Hippocampal formation (tissue), 2 donors: Measurements from ENCODE around the gene ABCA7.

Source experiments
- DNase-seq, 2 donors: peaks; one replicate each; lab custom pipeline; 2025; lab: John Stamatoyannopoulos, UW

ABCA7 gene

DNA sequence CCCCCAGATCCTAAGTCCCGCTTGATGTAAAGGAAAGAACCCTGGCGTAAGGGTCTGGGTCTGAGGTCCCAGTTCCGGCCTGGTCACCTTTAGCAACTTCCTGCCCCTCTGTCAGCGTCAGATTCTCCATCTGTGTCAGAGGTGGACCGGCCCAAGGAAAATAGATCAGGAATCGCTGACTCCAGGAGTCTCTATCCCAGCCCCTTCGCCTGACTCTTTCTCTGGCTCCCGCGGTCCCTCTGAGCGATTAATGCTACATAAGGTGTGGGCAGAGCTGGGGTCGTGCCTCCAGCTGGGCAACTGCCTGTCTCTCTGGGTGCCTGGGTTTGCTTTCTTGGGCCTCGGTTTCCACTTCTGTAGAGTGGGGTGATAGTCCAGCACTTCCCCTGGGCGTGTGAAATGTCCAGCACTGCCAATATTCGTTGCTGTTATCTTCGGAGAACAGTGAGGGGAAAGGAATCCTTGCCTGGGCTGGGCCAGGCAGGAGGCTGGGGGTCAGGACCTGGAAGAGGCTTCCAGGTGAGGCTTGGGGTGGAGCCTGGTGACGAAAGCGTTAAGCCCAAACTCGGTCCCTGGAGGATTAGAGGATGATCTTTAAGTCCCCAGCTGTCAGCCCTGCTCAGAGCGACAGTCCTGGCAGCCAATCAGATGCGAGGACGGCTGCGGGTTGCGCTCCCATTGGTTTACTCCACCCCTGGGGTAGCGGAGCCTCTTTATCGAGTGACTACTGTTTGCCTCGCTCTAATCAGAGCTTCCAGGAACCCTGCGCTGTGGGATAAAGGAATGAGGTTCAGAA is 767 bp downstream of the ABCA7 start:
- DNase-seq: peak; percentile 52 to 80

DNA sequence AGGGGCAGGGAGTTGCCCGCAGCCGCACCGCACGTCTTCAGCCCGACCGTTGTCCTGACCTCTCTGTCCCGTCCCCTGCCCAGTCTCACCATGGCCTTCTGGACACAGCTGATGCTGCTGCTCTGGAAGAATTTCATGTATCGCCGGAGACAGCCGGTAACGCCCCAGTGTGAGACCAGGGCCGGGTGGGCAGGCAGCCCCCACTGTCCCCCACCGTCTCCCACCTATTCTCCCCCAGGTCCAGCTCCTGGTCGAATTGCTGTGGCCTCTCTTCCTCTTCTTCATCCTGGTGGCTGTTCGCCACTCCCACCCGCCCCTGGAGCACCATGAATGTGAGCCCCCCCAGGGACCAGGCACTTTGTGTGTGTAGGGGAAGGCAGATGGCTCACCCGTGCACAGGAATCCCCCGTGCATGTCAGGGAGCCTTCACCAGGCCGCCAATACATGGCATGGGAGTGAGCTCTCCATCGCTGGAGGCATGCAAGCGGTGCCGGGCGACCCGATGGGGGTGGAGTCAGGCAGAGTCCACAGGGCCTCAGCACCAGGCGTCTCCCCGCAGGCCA is 1.4 kb downstream of the ABCA7 start:
- no peak for DNase-seq

DNA sequence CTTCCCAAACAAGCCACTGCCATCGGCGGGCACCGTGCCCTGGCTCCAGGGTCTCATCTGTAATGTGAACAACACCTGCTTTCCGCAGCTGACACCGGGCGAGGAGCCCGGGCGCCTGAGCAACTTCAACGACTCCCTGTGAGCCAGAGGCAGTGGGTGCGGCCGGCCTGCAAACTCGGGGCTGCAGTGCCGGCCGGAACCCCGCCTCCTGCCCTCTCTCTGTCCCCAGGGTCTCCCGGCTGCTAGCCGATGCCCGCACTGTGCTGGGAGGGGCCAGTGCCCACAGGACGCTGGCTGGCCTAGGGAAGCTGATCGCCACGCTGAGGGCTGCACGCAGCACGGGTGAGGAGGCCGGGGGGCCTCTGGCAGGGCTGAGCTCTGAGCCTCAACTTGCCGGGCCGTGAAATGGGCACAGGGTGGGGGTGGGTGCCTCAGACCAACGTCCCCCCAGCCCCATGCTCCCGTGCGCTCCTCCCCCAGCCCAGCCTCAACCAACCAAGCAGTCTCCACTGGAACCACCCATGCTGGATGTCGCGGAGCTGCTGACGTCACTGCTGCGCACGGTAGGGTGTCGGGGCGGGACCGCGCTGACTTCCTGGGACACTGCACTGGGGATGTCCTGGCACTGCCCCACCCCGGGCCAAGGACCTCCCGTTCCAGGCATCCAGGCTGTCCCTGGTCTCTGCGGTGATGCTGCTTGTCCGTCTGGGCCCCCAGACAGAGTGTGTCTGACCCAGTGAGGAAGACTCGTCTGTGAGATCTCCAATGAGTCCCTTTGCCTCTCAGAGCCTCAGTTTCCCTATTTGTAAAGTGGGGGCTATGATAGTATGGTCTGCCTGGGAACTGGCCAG is 2.2 kb downstream of the ABCA7 start:
- no peak for DNase-seq

DNA sequence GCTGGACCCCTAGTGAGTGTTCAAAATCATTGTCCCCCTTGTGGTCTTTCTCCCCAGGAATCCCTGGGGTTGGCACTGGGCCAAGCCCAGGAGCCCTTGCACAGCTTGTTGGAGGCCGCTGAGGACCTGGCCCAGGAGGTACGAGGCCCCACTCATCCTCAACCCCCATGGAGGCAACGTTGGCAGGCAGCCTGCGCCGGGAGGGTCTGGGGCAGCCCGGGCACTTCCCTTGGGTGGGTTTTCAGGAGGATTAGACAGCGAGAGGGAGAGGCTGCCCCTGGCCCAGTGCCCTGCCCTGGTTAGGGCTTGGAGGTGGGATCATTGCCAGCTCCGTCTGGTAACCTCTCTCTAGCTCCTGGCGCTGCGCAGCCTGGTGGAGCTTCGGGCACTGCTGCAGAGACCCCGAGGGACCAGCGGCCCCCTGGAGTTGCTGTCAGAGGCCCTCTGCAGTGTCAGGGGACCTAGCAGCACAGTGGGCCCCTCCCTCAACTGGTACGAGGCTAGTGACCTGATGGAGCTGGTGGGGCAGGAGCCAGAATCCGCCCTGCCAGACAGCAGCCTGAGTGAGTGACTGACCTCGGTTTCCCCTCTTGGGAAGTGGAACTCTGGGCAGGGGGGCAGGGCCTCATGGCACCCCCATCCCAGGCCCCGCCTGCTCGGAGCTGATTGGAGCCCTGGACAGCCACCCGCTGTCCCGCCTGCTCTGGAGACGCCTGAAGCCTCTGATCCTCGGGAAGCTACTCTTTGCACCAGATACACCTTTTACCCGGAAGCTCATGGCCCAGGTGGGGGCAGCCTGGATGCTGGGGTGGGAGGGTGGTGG is 3.0 kb downstream of the ABCA7 start:
- DNase-seq: no peak

DNA sequence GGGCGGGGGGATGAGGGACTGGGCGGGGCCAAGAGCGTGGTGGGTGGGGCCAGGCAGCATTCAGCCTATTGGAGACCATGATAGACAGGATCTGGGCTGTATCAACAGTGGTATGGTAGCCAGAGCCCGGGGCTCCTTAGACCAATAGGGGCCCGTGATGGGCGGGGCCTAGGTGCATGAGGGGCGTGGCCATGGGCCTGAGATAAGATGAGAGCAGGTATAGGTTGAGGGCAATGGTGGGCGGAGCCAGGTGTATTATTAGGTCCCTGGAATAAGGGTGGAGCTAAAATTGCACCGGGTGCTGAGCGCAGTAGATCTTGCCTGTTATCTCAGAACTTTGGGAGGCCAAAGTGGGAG is 5.3 kb downstream of the ABCA7 start:
- DNase-seq: no peak

DNA sequence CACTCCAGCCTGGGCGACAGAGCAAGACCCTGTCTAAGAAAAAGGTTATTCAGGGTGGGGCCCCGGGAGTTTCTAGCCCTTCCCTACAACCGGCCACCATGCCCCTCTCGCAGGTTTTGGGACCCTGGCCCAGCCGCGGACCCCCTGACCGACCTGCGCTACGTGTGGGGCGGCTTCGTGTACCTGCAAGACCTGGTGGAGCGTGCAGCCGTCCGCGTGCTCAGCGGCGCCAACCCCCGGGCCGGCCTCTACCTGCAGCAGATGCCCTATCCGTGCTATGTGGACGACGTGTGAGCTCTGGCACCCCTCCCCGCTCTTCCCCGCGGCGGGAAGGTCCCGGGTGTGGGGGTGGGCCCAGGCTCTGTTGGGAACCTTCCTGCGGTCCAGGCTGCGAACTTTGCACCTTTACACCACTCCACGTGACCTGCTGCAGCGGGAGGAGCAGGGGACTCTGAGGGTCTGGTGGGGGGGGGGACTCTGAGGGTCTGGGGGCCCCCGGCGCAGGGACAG is 6.3 kb downstream of the ABCA7 start:
- no peak for DNase-seq

DNA sequence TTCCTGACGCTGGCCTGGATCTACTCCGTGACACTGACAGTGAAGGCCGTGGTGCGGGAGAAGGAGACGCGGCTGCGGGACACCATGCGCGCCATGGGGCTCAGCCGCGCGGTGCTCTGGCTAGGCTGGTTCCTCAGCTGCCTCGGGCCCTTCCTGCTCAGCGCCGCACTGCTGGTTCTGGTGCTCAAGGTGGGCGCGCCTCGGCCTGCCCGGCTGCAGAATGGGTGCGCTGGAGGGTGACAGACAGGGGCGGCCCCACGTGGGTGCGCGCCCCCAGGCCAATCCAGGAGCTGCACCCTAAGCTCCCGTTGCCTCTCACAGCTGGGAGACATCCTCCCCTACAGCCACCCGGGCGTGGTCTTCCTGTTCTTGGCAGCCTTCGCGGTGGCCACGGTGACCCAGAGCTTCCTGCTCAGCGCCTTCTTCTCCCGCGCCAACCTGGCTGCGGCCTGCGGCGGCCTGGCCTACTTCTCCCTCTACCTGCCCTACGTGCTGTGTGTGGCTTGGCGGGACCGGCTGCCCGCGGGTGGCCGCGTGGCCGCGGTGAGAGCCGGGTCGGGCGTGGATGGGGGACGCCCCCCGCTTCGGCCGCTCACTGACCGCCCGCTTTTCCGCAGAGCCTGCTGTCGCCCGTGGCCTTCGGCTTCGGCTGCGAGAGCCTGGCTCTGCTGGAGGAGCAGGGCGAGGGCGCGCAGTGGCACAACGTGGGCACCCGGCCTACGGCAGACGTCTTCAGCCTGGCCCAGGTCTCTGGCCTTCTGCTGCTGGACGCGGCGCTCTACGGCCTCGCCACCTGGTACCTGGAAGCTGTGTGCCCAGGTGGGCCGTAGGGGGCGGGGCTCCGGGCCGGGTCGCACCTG is 7.2 kb downstream of the ABCA7 start:
- no peak for DNase-seq

DNA sequence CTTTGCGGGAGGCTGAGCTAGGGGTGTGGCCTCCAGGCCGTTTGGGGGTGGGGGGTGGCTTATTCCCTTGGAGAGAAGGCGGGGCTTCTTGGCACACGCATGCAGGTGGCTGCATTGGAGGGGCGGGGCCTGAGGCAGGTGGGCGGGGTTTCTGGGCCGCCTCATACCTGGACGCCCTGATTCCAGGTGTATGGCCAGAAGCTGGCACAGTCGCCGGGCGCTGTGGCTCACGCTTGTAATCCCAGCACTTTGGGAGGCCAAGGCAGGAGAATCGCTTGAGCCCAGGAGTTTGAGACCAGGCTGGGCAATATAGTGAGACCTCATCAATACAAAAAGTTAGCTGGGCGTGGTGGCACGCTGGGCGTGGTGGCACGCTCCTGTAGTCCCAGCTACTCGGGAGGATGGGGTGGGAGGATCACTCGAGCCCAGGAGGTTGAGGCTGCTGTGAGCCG is 7.8 kb downstream of the ABCA7 start:
- no peak for DNase-seq

DNA sequence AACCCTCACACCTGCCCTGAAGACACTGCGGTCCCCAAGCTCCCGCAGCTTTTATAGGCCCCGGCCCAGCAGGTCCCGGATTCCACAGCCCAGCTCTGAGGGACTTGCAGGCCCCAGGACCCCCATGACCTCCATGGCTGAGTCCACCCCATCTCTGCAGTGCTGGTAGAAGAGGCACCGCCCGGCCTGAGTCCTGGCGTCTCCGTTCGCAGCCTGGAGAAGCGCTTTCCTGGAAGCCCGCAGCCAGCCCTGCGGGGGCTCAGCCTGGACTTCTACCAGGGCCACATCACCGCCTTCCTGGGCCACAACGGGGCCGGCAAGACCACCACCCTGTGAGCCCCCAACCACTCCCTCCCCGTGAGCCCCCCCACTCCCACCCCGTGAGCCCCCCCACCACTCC is 9.2 kb downstream of the ABCA7 start:
- no peak for DNase-seq

DNA sequence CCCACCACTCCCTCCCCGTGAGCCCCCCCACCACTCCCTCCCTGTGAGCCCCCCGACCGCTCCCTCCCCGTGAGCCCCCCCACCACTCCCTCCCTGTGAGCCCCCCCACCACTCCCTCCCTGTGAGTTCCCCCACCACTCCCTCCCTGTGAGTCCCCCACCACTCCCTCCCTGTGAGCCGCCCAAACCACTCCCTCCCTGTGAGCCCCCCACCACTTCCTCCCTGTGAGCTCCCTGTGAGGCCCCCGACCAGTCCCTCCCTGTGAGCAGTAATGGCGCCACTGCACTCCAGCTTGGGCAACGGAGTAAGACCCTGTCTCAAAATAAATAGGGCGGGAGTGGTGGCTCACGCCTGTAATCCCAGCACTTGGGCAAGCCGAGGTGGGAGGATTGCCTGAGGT is 9.9 kb downstream of the ABCA7 start:
- DNase-seq: no peak

DNA sequence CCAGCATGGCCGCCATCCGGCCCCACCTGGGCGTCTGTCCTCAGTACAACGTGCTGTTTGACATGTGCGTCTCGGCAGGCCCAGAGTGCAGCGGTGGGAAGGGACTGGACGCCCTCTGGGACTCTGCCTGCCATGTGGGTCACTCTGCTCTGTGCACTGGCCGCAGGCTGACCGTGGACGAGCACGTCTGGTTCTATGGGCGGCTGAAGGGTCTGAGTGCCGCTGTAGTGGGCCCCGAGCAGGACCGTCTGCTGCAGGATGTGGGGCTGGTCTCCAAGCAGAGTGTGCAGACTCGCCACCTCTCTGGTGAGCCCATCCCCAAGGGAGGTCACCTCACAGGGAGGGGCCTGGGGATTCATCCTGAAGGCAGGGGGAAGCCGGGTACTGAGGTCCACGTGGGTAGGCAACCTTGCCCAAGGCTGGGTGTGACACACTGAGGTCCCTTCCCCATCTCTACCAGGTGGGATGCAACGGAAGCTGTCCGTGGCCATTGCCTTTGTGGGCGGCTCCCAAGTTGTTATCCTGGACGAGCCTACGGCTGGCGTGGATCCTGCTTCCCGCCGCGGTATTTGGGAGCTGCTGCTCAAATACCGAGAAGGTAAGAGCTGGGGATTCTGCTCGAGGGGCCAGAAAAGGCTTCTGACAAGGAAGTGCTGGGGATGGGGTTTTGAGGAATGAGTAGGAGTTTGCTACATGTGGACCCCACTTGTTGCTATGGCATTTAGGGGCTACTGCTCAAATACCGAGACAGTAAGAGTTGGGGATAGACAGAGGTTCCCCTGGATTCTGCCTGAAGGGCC is 11.3 kb downstream of the ABCA7 start:
- no peak for DNase-seq

DNA sequence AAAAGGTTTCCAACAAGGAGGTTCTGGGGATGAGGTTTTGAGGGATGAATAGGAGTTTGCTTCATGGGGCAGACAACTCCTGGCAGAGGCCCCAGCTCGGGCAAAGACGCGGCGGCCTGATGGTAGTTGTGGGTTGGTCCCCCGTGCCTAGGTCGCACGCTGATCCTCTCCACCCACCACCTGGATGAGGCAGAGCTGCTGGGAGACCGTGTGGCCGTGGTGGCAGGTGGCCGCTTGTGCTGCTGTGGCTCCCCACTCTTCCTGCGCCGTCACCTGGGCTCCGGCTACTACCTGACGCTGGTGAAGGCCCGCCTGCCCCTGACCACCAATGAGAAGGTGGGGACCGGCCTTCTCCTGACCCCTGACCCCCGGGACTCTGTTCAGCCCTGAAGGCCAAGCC is 11.9 kb downstream of the ABCA7 start:
- DNase-seq: no peak

DNA sequence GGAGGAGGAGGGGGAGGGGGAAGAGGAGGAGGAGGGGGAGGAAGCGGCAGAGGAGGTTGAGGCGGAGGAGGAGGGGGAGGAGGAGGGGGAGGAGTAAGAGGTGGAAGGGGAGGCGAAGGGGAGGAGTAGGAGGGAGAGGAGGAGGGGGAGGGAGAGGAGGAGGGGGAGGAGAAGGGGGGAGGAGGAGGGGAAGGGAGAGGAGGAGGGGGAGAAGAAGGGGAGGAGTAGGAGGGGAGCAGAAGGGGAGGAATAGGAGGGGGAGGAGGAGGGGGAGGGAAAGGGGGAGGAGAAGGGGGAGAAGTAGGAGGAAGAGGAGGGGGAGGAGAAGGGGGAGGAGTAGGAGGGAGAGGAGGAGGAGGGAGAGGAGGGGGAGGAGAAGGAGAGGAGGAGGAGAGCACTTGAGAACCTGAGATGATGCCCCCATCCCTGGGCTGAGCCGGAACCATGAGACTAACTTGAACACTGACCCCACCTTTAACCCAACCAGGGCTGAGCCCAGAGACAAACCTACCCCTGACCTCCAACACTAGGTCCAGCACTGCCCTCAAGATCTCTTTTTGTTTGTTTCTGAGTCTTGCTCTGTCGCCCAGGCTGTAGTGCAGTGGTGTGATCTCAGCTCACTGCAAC is 12.6 kb downstream of the ABCA7 start:
- no peak for DNase-seq

DNA sequence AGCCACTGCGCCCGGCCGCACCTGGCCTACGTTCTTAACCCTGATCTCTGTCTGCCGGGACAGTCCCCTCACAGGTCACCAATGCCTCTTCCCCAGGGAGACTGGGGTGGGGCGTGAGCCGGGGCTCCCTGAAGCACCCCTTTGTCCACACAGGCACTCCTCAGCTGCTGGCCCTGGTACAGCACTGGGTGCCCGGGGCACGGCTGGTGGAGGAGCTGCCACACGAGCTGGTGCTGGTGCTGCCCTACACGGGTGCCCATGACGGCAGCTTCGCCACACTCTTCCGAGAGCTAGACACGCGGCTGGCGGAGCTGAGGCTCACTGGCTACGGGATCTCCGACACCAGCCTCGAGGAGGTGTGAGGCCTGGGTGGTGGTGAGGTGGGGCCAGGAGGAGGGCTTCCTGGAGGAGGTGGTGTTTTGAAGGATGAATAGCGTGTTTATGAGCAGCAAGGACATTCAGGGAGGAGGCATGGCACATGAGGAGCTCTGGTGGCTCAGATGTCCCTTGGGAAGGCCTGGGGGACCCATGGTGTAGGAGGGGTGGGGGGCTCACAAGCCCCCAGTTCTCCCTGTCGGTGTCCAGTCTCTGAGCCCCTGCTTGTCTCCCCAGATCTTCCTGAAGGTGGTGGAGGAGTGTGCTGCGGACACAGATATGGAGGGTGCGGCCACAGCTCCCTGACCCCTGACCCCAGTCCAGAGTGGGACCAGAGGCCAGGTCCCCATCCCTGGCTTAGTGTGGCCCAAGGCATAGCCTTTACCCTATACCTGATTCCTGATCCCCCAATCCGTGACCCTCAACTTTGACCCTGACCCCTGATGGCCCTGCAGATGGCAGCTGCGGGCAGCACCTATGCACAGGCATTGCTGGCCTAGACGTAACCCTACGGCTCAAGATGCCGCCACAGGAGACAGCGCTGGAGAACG is 13.5 kb downstream of the ABCA7 start:
- no peak for DNase-seq

DNA sequence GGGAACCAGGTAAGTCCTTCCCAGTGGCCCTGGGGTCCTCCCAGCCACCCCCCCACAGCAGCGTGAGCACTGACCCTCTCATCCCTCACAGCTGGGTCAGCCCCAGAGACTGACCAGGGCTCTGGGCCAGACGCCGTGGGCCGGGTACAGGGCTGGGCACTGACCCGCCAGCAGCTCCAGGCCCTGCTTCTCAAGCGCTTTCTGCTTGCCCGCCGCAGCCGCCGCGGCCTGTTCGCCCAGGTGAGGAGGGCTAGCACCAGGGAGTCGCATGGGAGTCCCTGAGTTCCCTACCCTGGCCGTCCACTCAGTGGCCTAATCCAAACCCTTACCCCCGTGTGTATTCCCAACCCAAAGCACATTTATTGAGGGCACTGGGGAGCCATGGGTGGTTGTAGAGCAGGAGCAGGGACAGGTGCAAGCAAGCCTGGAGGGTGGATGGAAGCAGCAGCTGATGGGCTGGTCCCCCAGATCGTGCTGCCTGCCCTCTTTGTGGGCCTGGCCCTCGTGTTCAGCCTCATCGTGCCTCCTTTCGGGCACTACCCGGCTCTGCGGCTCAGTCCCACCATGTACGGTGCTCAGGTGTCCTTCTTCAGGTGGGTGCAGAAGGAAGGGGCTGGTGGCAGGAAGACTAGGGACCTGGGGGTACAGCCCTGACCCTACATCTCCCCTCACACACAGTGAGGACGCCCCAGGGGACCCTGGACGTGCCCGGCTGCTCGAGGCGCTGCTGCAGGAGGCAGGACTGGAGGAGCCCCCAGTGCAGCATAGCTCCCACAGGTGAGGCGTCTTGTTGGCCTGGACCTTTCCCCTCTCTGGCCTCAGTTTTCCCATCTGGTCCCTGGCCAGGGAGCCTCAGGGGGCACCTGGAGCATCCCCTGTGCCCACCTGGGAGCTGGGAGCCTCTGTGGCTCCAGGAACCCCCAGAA is 14.5 kb downstream of the ABCA7 start:
- DNase-seq: no peak

DNA sequence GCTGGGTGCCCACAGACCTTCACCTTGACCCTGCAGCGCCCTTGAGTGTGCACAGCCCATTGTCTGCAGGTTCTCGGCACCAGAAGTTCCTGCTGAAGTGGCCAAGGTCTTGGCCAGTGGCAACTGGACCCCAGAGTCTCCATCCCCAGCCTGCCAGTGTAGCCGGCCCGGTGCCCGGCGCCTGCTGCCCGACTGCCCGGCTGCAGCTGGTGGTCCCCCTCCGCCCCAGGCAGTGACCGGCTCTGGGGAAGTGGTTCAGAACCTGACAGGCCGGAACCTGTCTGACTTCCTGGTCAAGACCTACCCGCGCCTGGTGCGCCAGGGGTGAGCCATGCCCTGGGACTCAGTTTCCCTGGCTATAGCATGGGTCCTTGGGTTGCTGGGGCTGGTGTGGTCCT is 15.1 kb downstream of the ABCA7 start:
- no peak for DNase-seq

DNA sequence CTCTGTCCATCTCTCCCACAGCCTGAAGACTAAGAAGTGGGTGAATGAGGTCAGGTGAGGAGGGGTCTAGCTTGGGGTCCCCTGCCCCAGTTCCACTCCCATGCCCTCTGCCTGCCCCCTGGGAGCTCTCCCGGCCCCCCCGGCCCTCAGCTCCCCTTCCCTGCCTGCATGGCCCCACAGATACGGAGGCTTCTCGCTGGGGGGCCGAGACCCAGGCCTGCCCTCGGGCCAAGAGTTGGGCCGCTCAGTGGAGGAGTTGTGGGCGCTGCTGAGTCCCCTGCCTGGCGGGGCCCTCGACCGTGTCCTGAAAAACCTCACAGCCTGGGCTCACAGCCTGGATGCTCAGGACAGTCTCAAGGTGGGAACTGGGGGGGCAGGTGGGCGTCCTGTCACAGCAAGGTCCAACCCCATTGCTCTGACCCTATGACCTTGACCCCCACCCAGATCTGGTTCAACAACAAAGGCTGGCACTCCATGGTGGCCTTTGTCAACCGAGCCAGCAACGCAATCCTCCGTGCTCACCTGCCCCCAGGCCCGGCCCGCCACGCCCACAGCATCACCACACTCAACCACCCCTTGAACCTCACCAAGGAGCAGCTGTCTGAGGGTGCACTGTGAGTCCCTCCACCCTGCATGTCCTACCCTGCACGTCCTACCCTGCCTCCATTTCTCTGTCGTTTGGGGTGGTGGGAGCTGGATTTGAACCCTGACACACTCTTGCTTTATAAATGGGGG is 16.1 kb downstream of the ABCA7 start:
- DNase-seq: no peak
